ENCODE measurements around the gene RNF138.

Gene RNF138

GRCh38 chr18:32093523-32093922 lies 1.8 kb downstream of the RNF138 start:
- in situ Hi-C loops (cut with MboI; ENCODE audit: low pct_unique_long_range_greater_than_20kb, low sequenced_read_pairs) = no loop called here
- no peak for DNase-seq

DNA sequence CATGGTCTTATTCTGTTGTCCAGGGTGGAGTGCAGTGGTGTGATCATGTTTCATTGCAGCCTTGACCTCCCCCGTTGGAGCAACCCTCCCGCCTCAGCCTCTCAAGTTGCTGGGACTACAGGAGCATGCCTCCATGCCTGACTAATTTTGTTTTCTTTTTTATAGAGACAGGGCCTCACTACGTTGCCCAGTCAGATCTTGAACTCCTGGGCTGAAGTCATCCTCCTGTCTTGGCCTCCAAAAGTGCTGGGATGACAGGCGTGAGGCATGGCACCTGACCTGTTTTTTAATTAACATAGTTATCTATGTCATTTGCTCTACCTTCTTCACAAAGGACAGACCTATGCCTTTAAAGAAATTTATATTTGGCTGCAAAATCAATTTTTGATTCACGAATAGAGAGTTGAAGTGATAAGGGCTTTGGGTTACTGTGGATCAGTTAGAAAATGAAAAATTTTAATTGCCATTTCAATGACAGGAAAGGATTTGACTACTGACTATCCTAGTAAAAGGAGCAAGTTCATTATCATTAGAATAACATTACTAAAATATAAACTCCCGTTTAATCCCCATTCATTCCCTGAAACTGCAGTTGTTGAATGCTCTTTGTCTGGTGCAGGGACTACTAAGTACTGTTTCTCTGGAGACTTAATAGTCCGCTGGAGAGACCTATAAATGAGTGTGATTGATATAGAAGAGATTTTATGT lies 3.7 kb downstream of the RNF138 start:
- DNase-seq = no peak
- in situ Hi-C loops (cut with MboI; ENCODE audit: low pct_unique_long_range_greater_than_20kb, low sequenced_read_pairs) = no loop called here

GRCh38 chr18:32095900-32096229 lies 4.2 kb downstream of the RNF138 start:
- in situ Hi-C loops (cut with MboI; ENCODE audit: low pct_unique_long_range_greater_than_20kb, low sequenced_read_pairs) = no loop called here

GRCh38 chr18:32096946-32097345 lies 5.3 kb downstream of the RNF138 start:
- no peak for DNase-seq
- in situ Hi-C loops (cut with MboI; ENCODE audit: low pct_unique_long_range_greater_than_20kb, low sequenced_read_pairs) = no loop called here

More at GRCh38 chr18:32095900-32096229, 4.2 kb downstream of the RNF138 start:
- DNase-seq = no peak

DNA sequence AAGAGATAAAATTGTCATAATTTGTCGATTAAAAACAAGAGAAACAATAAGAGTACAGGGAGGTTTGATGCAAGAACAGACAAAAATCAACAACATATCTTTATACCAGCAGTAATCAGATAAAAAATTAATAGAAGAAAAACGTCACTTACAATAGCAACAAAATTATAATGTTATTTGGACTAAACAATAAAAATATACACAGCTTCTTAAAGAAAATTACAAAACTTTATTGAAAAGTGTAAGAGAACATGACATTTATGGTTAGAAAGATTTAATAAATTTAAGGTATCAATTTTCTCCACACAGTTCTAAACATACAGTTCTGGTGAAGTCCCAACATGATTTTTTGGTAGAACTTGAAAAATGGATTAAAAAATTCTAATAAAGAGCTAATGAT lies 12.8 kb downstream of the RNF138 start:
- in situ Hi-C loops (cut with MboI; ENCODE audit: low pct_unique_long_range_greater_than_20kb, low sequenced_read_pairs) = no loop called here
- no peak for DNase-seq

GRCh38 chr18:32110005-32110404 lies 18.3 kb downstream of the RNF138 start:
- no peak for DNase-seq
- in situ Hi-C loops (cut with MboI; ENCODE audit: low pct_unique_long_range_greater_than_20kb, low sequenced_read_pairs) = no loop called here

GRCh38 chr18:32111706-32112105 lies 20.0 kb downstream of the RNF138 start:
- no peak for DNase-seq

DNA sequence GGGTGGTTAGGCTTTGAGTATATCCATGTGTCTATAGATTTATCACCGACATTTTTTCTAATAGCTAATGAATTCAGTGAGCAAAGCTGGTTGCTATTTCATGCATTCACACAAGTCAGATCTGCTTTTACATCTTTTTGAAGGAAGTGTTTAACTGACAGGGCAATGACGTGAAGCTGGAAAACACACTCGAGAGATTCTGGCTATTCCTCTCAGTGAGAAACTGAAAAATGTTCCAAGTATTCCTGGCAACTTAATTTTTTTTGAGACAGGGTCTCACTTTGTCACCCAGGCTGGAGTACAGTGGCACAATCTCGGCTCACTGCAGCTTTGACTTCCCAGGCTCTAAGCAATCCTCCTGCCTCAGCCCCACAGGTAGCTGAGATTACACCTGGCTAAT lies 21.2 kb downstream of the RNF138 start:
- in situ Hi-C loops (cut with MboI; ENCODE audit: low pct_unique_long_range_greater_than_20kb, low sequenced_read_pairs) = no loop called here
- DNase-seq = no peak

More at GRCh38 chr18:32111706-32112105, 20.0 kb downstream of the RNF138 start:
- in situ Hi-C loops (cut with MboI; ENCODE audit: low pct_unique_long_range_greater_than_20kb, low sequenced_read_pairs) = no loop called here

- DNase-seq = no peak
- in situ Hi-C loops (cut with MboI; ENCODE audit: low pct_unique_long_range_greater_than_20kb, low sequenced_read_pairs) = no loop called here
Observed at GRCh38 chr18:32114293-32114942, 22.7 kb downstream of the RNF138 start.

DNA sequence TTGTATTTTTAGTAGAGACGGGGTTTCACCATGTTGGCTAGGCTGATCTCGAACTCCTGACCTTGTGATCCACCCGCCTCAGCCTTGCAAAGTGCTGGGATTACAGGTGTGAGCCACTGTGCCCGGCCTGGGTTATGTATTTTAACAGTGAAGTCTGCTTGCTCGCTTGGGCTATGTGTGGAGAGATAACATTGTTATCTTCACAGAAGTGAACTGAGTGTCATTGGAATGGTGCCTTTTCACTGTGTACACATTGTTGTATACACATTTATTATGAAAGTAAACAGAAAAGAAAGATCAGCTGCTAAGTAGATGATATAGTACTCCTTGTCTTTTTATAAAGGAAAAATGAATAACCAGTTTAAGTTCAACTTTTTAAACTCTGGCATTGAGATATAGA lies 30.4 kb downstream of the RNF138 start:
- in situ Hi-C loops (cut with MboI; ENCODE audit: low pct_unique_long_range_greater_than_20kb, low sequenced_read_pairs) = no loop called here
- no peak for DNase-seq

DNA sequence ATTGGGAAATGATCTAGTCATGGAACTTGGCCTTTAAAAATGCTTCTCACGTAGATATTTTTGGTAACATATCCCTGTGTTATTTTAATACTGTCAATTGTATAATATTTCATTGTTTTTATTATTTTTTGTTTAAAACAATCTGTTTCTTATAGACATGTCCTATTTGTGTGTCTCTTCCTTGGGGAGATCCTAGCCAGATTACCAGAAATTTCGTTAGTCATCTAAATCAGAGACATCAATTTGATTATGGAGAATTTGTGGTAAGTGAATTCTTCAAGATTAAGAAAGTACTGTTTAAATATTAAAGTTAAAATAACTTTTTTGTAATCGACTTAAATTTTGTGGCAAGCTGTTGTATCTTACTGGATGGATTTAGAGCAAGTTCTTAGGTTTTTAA lies 34.9 kb downstream of the RNF138 start:
- DNase-seq = no peak
- in situ Hi-C loops (cut with MboI; ENCODE audit: low pct_unique_long_range_greater_than_20kb, low sequenced_read_pairs) = no loop called here

DNA sequence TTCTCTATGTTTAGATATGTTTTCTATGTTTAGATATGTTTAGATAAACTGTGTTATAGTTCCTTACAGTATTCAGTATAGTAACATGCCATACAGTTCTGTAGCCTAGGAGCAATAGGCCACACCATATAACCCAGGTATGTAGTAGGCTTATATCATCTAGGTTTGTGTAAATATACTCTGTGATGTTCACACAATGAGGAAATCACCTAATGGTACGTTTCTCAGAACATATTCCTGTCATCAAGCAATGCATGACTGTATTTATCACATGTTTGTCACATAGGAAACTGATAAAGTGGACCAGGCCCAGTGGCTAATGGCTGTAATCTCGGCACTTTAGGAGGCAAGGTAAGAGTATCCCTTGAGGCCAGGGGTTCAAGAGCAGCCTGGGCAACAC lies 44.0 kb downstream of the RNF138 start:
- in situ Hi-C loops (cut with MboI; ENCODE audit: low pct_unique_long_range_greater_than_20kb, low sequenced_read_pairs) = no loop called here
- no peak for DNase-seq

GRCh38 chr18:32138332-32138982 lies 46.8 kb downstream of the RNF138 start:
- in situ Hi-C loops (cut with MboI; ENCODE audit: low pct_unique_long_range_greater_than_20kb, low sequenced_read_pairs) = no loop called here
- no peak for DNase-seq

GRCh38 chr18:32139835-32140283 lies 48.2 kb downstream of the RNF138 start:
- in situ Hi-C loops (cut with MboI; ENCODE audit: low pct_unique_long_range_greater_than_20kb, low sequenced_read_pairs) = no loop called here

DNA sequence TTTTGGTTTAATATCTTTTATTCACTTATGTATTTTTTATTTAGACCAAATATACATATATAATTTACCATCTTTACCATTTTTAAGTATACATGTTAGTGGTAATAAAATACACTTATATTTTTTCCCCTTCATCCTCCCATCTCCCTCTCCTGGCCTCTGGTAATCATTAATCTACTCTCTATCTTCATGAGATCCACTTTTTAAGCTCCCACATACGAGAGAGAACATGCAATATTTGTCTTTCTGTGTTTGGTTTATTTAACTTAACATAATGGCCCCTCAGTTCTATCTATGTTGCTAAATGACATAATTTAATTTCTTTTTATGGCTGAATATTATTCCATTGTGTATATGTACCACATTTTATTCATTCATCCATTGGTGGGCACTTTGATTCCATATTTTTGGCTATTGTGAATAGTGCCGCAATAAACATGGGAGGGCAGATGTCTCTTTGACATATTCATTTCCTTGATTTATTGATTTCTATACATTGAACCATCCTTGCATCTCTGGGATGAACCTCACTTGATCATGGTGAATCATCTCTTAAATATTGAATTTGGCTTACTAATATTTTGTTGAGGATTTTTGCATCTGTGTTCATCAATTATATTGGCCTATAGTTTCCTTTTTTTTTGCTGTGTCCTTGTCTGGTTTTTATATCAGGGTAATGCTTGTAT lies 56.7 kb downstream of the RNF138 start:
- in situ Hi-C loops (cut with MboI; ENCODE audit: low pct_unique_long_range_greater_than_20kb, low sequenced_read_pairs) = no loop called here
- no peak for DNase-seq

More at GRCh38 chr18:32139835-32140283, 48.2 kb downstream of the RNF138 start:
- DNase-seq = no peak

DNA sequence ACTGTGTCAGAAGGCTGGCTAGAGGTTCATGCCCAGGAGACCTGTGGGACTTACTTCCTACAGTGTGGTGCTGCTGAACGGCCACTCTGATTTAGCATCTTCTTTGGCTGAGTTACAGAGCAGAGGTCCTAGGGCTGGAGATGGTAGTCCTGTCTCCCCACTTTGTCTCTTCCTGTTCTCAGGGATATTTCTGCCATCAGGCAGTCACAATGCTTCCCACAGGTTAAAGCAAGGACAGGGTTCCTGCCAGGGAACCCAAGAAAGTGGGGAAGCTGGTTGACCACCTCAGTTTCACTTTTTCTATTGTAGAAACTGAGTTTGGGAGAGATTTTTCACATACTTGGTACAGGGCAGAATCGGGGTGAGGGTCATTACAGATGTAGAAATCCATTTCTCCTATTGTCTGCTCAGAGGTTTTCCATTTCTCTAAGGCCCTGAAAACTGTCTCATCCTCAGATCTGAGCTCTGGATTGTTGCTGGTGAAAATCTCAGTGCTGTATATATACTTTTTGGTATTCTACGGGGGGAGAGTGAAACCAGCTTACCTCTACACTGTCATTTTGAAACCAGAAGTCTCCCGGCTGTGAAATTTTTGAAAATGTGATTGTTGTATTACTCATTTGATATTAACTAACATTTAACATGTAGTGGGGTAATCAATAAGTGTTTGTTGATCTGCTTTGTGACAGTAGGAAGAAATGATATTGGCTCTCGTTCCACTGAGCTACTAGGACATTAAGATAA lies 61.2 kb downstream of the RNF138 start:
- in situ Hi-C loops (cut with MboI; ENCODE audit: low pct_unique_long_range_greater_than_20kb, low sequenced_read_pairs) = loop anchor here (25.0 kb wide), 1 partner anchor 409 kb away; no protein-coding TSS in a partner anchor
- no peak for DNase-seq

GRCh38 chr18:32156855-32157254 lies 65.2 kb downstream of the RNF138 start:
- DNase-seq = no peak
- in situ Hi-C loops (cut with MboI; ENCODE audit: low pct_unique_long_range_greater_than_20kb, low sequenced_read_pairs) = loop anchor here (25.0 kb wide), 1 partner anchor 405 kb away; no protein-coding TSS in a partner anchor

GRCh38 chr18:32157580-32157979 lies 65.9 kb downstream of the RNF138 start:
- in situ Hi-C loops (cut with MboI; ENCODE audit: low pct_unique_long_range_greater_than_20kb, low sequenced_read_pairs) = loop anchor here (25.0 kb wide), 1 partner anchor 405 kb away; no protein-coding TSS in a partner anchor

DNA sequence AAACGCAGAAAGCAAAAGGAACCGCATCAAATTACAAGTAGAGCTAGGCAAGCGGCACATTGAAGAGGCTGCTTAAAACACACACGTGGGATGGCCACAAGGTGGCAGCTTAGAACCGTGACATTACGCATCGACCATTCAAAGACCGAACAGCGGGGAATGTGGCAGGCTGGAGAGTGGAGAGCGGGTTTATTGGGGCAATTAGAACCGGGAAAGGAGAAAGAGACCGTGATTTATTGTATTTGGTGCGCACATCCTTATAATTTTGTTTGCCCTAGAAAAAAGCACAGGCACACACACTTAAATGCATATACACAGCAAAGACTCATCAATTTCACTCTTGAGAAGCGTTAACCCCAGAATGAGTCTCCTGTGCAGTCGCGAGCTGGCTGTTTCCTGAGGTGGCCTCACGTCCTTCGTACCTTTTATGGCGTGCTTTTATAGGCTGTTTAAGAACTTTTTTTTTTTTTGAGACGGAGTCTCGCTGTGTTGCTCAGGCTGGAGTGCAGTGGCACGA lies 66.5 kb downstream of the RNF138 start:
- in situ Hi-C loops (cut with MboI; ENCODE audit: low pct_unique_long_range_greater_than_20kb, low sequenced_read_pairs) = loop anchor here (25.0 kb wide), 1 partner anchor 404 kb away; no protein-coding TSS in a partner anchor
- peak; percentile 87 for DNase-seq

More at GRCh38 chr18:32157580-32157979, 65.9 kb downstream of the RNF138 start:
- DNase-seq = no peak

Data from KBM-7 (cell line).